NCI-H2029 treated with DMSO at 0.1 percent for 48 hours (cell line): ENCODE measurements around the gene IL6.
"Not testable (repeated sequence)": the region's sequence is repeated elsewhere in the genome, so short reads cannot be mapped to it uniquely, and the experiment has no call there.

Source experiments
- DNase-seq: peaks from one replicate; lab custom pipeline; 2025; lab: John Stamatoyannopoulos, UW

Gene IL6

GRCh38 chr7:22703978-22704610 is 22.9 kb upstream of the IL6 start:
- not testable (repeated sequence) for DNase-seq

GRCh38 chr7:22704722-22705121 is 22.3 kb upstream of the IL6 start:
- DNase-seq = not testable (repeated sequence)

GRCh38 chr7:22705874-22706273 is 21.1 kb upstream of the IL6 start:
- DNase-seq = not testable (repeated sequence)

- DNase-seq = not testable (repeated sequence)
Observed at GRCh38 chr7:22707026-22707691, 19.8 kb upstream of the IL6 start.

GRCh38 chr7:22708214-22708613 is 18.8 kb upstream of the IL6 start:
- DNase-seq = not testable (repeated sequence)

- not testable (repeated sequence) for DNase-seq
Observed at GRCh38 chr7:22708677-22709061, 18.3 kb upstream of the IL6 start.

- DNase-seq = not testable (repeated sequence)
Observed at GRCh38 chr7:22709062-22709829, 17.8 kb upstream of the IL6 start.

GRCh38 chr7:22709857-22710256 is 17.1 kb upstream of the IL6 start:
- no peak for DNase-seq

GRCh38 chr7:22712999-22713398 is 14.0 kb upstream of the IL6 start:
- no peak for DNase-seq

- no peak for DNase-seq
Observed at GRCh38 chr7:22713463-22713862, 13.5 kb upstream of the IL6 start.

- no peak for DNase-seq
Observed at GRCh38 chr7:22715969-22716368, 11.0 kb upstream of the IL6 start.

GRCh38 chr7:22717760-22718159 is 9.2 kb upstream of the IL6 start:
- no peak for DNase-seq

- no peak for DNase-seq
Observed at GRCh38 chr7:22718200-22718711, 8.7 kb upstream of the IL6 start.

GRCh38 chr7:22718911-22719420 is 8.0 kb upstream of the IL6 start:
- no peak for DNase-seq

- DNase-seq = no peak
Observed at GRCh38 chr7:22720791-22721786, 5.9 kb upstream of the IL6 start.

- DNase-seq = no peak
Observed at GRCh38 chr7:22722536-22723180, 4.3 kb upstream of the IL6 start.

- peak; percentile 31 for DNase-seq
Observed at GRCh38 chr7:22723181-22723601, 3.8 kb upstream of the IL6 start.

- DNase-seq = no peak
Observed at GRCh38 chr7:22723637-22724036, 3.4 kb upstream of the IL6 start.

- DNase-seq = no peak
Observed at GRCh38 chr7:22724861-22725260, 2.1 kb upstream of the IL6 start.

GRCh38 chr7:22725585-22725984 is 1.4 kb upstream of the IL6 start:
- DNase-seq = no peak
